ENCODE data around the gene PIK3AP1. TPM values are rescaled to one million over a fixed set of nuclear protein-coding genes. Genes with fewer than 3 reads are reported as not detected.

Gene PIK3AP1
- polyA plus RNA-seq, 1 donor from 2014 or later = 174 TPM

GRCh38 chr10:96696845-96697425, 23.4 kb downstream of the PIK3AP1 start:
- H3K4me3 Mint-ChIP-seq = peak overlapping the region; percentile 86 to 94 (median 90)
- H3K9me3 Mint-ChIP-seq = no peaks in the 10 kb centered on the region
- H3K27ac Mint-ChIP-seq = peak overlapping the region; percentile 23 to 94 (median 85)
- H3K36me3 Mint-ChIP-seq = peaks cover 10% of the 10 kb centered on the region
- H3K27me3 Mint-ChIP-seq = peaks cover 2% of the 10 kb centered on the region
- peaks cover 55 to 66% (median 61%) of the 10 kb centered on the region in 3 donors for H3K4me1 Mint-ChIP-seq

- peaks cover 10% of the 10 kb centered on the region for H3K36me3 Mint-ChIP-seq
- H3K27me3 Mint-ChIP-seq = peaks cover 2% of the 10 kb centered on the region
- H3K4me1 Mint-ChIP-seq = peaks cover 56 to 65% (median 60%) of the 10 kb centered on the region in 3 donors
- H3K27ac Mint-ChIP-seq = peak overlapping the region; percentile 48 to 94 (median 91)
- H3K4me3 Mint-ChIP-seq = peak overlapping the region; percentile 31 to 94 (median 88)
- no peaks in the 10 kb centered on the region for H3K9me3 Mint-ChIP-seq
Observed at GRCh38 chr10:96695975-96696634, 24.2 kb downstream of the PIK3AP1 start.

GRCh38 chr10:96695366-96695765, 24.9 kb downstream of the PIK3AP1 start:
- H3K36me3 Mint-ChIP-seq = peaks cover 10% of the 10 kb centered on the region
- peaks cover 1% of the 10 kb centered on the region for H3K27me3 Mint-ChIP-seq

GRCh38 chr10:96693431-96693830, 26.9 kb downstream of the PIK3AP1 start:
- Mint-ChIP-seq H3K9me3 (no peaks in the 10 kb centered on the region), H3K36me3 (peaks cover 10% of the 10 kb centered on the region), H3K27ac (peak overlapping the region in 1 of 3 donors; percentile 49), H3K27me3 (peaks cover 1% of the 10 kb centered on the region), H3K4me3 (peak overlapping the region in 3 of 4 donors; percentile 11 to 82 (median 35)), H3K4me1 (peaks cover 72 to 74% (median 73%) of the 10 kb centered on the region in 3 donors)

More at GRCh38 chr10:96695366-96695765, 24.9 kb downstream of the PIK3AP1 start:
- H3K4me1 Mint-ChIP-seq = peaks cover 58 to 67% (median 63%) of the 10 kb centered on the region in 3 donors
- H3K4me3 Mint-ChIP-seq = peak overlapping the region; percentile 31 to 94 (median 88)
- peak overlapping the region; percentile 32 to 91 (median 48) for H3K27ac Mint-ChIP-seq
- H3K9me3 Mint-ChIP-seq = no peaks in the 10 kb centered on the region

- H3K36me3 Mint-ChIP-seq = peaks cover 6% of the 10 kb centered on the region
- H3K9me3 Mint-ChIP-seq = no peaks in the 10 kb centered on the region
- peak overlapping the region in 1 of 4 donors; percentile 64 for H3K4me3 Mint-ChIP-seq
- H3K4me1 Mint-ChIP-seq = peaks cover 72 to 74% (median 73%) of the 10 kb centered on the region in 3 donors
- no peak overlapping the region for H3K27ac Mint-ChIP-seq
- no peaks in the 10 kb centered on the region for H3K27me3 Mint-ChIP-seq
Observed at GRCh38 chr10:96692427-96692826, 27.9 kb downstream of the PIK3AP1 start.

- peaks cover 6% of the 10 kb centered on the region for H3K36me3 Mint-ChIP-seq
Observed at GRCh38 chr10:96691761-96692160, 28.6 kb downstream of the PIK3AP1 start.

GRCh38 chr10:96690755-96691730, 29.3 kb downstream of the PIK3AP1 start:
- H3K4me1 Mint-ChIP-seq = peaks cover 70 to 75% (median 72%) of the 10 kb centered on the region in 3 donors
- peaks cover 6% of the 10 kb centered on the region for H3K36me3 Mint-ChIP-seq
- H3K27me3 Mint-ChIP-seq = no peaks in the 10 kb centered on the region
- peak overlapping the region; percentile 60 to 81 (median 69) for H3K27ac Mint-ChIP-seq
- H3K9me3 Mint-ChIP-seq = no peaks in the 10 kb centered on the region
- peak overlapping the region in 3 of 4 donors; percentile 52 to 85 (median 64) for H3K4me3 Mint-ChIP-seq

More at GRCh38 chr10:96691761-96692160, 28.6 kb downstream of the PIK3AP1 start:
- Mint-ChIP-seq H3K27ac (peak overlapping the region in 1 of 3 donors; percentile 69), H3K9me3 (no peaks in the 10 kb centered on the region), H3K4me3 (peak overlapping the region in 2 of 4 donors; percentile 7 to 64), H3K27me3 (no peaks in the 10 kb centered on the region), H3K4me1 (peaks cover 70 to 74% (median 70%) of the 10 kb centered on the region in 3 donors)

GRCh38 chr10:96688789-96689188, 31.5 kb downstream of the PIK3AP1 start:
- no peaks in the 10 kb centered on the region for H3K27me3 Mint-ChIP-seq
- peak overlapping the region in 2 of 4 donors; percentile 23 to 36 for H3K4me3 Mint-ChIP-seq
- H3K27ac Mint-ChIP-seq = peak overlapping the region in 2 of 3 donors; percentile 26 to 51
- peaks cover 72 to 80% (median 74%) of the 10 kb centered on the region in 3 donors for H3K4me1 Mint-ChIP-seq
- H3K36me3 Mint-ChIP-seq = no peaks in the 10 kb centered on the region
- no peaks in the 10 kb centered on the region for H3K9me3 Mint-ChIP-seq

GRCh38 chr10:96687317-96688012, 32.8 kb downstream of the PIK3AP1 start:
- Mint-ChIP-seq H3K27me3 (no peaks in the 10 kb centered on the region), H3K27ac (peak overlapping the region; percentile 51 to 92 (median 59)), H3K4me3 (peak overlapping the region; percentile 34 to 90 (median 74)), H3K4me1 (peaks cover 74 to 81% (median 75%) of the 10 kb centered on the region in 3 donors), H3K9me3 (no peaks in the 10 kb centered on the region), H3K36me3 (no peaks in the 10 kb centered on the region)

GRCh38 chr10:96686514-96686913, 33.8 kb downstream of the PIK3AP1 start:
- Mint-ChIP-seq H3K4me1 (peaks cover 74 to 82% (median 76%) of the 10 kb centered on the region in 3 donors), H3K4me3 (peak overlapping the region; percentile 44 to 86 (median 72)), H3K27ac (peak overlapping the region; percentile 59 to 92 (median 77)), H3K36me3 (no peaks in the 10 kb centered on the region), H3K9me3 (no peaks in the 10 kb centered on the region), H3K27me3 (no peaks in the 10 kb centered on the region)

GRCh38 chr10:96685306-96685705, 35.0 kb downstream of the PIK3AP1 start:
- Mint-ChIP-seq H3K4me3 (peak overlapping the region in 2 of 4 donors; percentile 71 to 86), H3K27me3 (no peaks in the 10 kb centered on the region), H3K27ac (peak overlapping the region in 2 of 3 donors; percentile 64 to 77), H3K4me1 (peaks cover 74 to 82% (median 74%) of the 10 kb centered on the region in 3 donors), H3K36me3 (peaks cover 7% of the 10 kb centered on the region), H3K9me3 (peaks cover 0 to 1% (median 0%) of the 10 kb centered on the region in 3 donors)

- Mint-ChIP-seq H3K4me3 (peak overlapping the region in 2 of 4 donors; percentile 57 to 82), H3K36me3 (peaks cover 10% of the 10 kb centered on the region), H3K9me3 (peaks cover 0 to 1% (median 0%) of the 10 kb centered on the region in 3 donors), H3K4me1 (peaks cover 73 to 81% (median 73%) of the 10 kb centered on the region in 3 donors), H3K27me3 (no peaks in the 10 kb centered on the region), H3K27ac (peak overlapping the region; percentile 17 to 86 (median 86))
Observed at GRCh38 chr10:96684826-96685225, 35.5 kb downstream of the PIK3AP1 start.

GRCh38 chr10:96683710-96684109, 36.6 kb downstream of the PIK3AP1 start:
- Mint-ChIP-seq H3K4me3 (peak overlapping the region in 2 of 4 donors; percentile 45 to 63), H3K4me1 (peaks cover 72 to 81% (median 74%) of the 10 kb centered on the region in 3 donors), H3K36me3 (peaks cover 18% of the 10 kb centered on the region), H3K9me3 (peaks cover 0 to 1% (median 0%) of the 10 kb centered on the region in 3 donors), H3K27ac (peak overlapping the region in 2 of 3 donors; percentile 17 to 86), H3K27me3 (no peaks in the 10 kb centered on the region)

Data from IgD-negative memory B cell (primary cell).